IMR-90 (cell line): Measurements from ENCODE around the gene TGFB2. TPM values are rescaled to one million over a fixed set of nuclear protein-coding genes. Genes with fewer than 3 reads are reported as not detected.

Experiments
- ATAC-seq: fragments of 200-7000 bp; cut with Tn5 transposase; 2 replicates; pipeline ENCODE4 v1.9.1; 2020; ENCODE audit warnings: low read depth, mild to moderate bottlenecking, moderate library complexity
- BruUV-seq: library from RNA; stranded (reverse); fragments of 400-500 nt; replicated peaks from 2 replicates; lab custom pipeline; 2021; lab: Mats Ljungman, UMichigan
- CTCF ChIA-PET: fragments of 300-600 bp; formaldehyde crosslinking; extraction: SDS; loops from one replicate; lab custom pipeline; 2021; ENCODE audit warnings: antibody characterized with exemption; lab: Yijun Ruan, JAX
- POLR2A ChIA-PET: fragments of 300-600 bp; sonication (Branson Sonifier 250); formaldehyde crosslinking; loops from one replicate; lab custom pipeline; 2022; ENCODE audit warnings: antibody characterized with exemption; ENCODE audit not compliant: unreplicated experiment; lab: Charles Lee
- DNase-seq: peaks from one replicate; pipeline ENCODE4 v3.0.0; 2013
- H2AFZ ChIP-seq: replicated peaks from 2 replicates; pipeline ENCODE3; 2013; ENCODE audit warnings: low read length, mild to moderate bottlenecking; ENCODE audit not compliant: poor library complexity
- H2AK5ac ChIP-seq: 2 replicates; pipeline ENCODE4 v1.6.1; 2013; ENCODE audit warnings: low read depth, low read length, inconsistent platforms
- H2AK9ac ChIP-seq: replicated peaks from 2 replicates; pipeline ENCODE3; 2013; ENCODE audit warnings: mild to moderate bottlenecking, low read depth, low read length, moderate library complexity; ENCODE audit not compliant: poor library complexity
- H2BK120ac ChIP-seq: 2 replicates; pipeline ENCODE4 v1.6.1; 2013; ENCODE audit warnings: low read depth, low read length, inconsistent platforms
- H2BK15ac ChIP-seq: 3 replicates; pipeline ENCODE4 v1.6.1; 2013; ENCODE audit warnings: low read depth, low read length, inconsistent platforms
- H2BK20ac ChIP-seq: 2 replicates; pipeline ENCODE4 v1.6.1; 2013; ENCODE audit warnings: low read depth, mild to moderate bottlenecking, inconsistent platforms, low read length, moderate library complexity
- H2BK5ac ChIP-seq: 2 replicates; pipeline ENCODE4 v1.6.1; 2013; ENCODE audit warnings: mild to moderate bottlenecking, low read depth, low read length, inconsistent platforms; ENCODE audit not compliant: poor library complexity, severe bottlenecking
- H3K14ac ChIP-seq: replicated peaks from 2 replicates; pipeline ENCODE4 v1.6.1; 2013; ENCODE audit warnings: low read depth, low read length, inconsistent platforms
- H3K18ac ChIP-seq: 2 replicates; pipeline ENCODE4 v1.6.1; 2013; ENCODE audit warnings: low read depth, low read length, control low read depth
- H3K23ac ChIP-seq: 2 replicates; pipeline ENCODE4 v1.6.1; 2013; ENCODE audit warnings: low read depth, low read length, inconsistent platforms
- H3K27ac ChIP-seq: 2 replicates; pipeline ENCODE4 v1.5.1; 2013; ENCODE audit warnings: mild to moderate bottlenecking, control low read depth, low read length; ENCODE audit not compliant: insufficient read depth
- H3K27me3 ChIP-seq: 2 replicates; pipeline ENCODE4 v1.6.1; 2013; ENCODE audit warnings: low read length; ENCODE audit not compliant: control insufficient read depth, insufficient read depth
- H3K36me3 ChIP-seq: 2 replicates; pipeline ENCODE4 v1.6.1; 2013; ENCODE audit warnings: low read length, mixed read lengths; ENCODE audit not compliant: control insufficient read depth, insufficient read depth
- H3K4ac ChIP-seq: 2 replicates; pipeline ENCODE4 v1.6.1; 2013; ENCODE audit warnings: low read depth, low read length, inconsistent platforms
- H3K4me1 ChIP-seq: 2 replicates; pipeline ENCODE4 v1.6.1; 2013; ENCODE audit warnings: low read length, mixed read lengths; ENCODE audit not compliant: control insufficient read depth, insufficient read depth
- H3K4me2 ChIP-seq: 2 replicates; pipeline ENCODE4 v1.6.1; 2013; ENCODE audit warnings: low read depth, mild to moderate bottlenecking, control low read depth, low read length, moderate library complexity
- H3K4me3 ChIP-seq: 2 replicates; pipeline ENCODE4 v1.5.1; 2013; ENCODE audit warnings: low read depth, mild to moderate bottlenecking, control low read depth, low read length, moderate library complexity; ENCODE audit not compliant: insufficient read depth
- H3K56ac ChIP-seq: 2 replicates; pipeline ENCODE4 v1.6.1; 2013; ENCODE audit warnings: low read length, inconsistent platforms; ENCODE audit not compliant: insufficient read depth; ENCODE audit errors: extremely low read depth
- H3K79me1 ChIP-seq, 2 experiments: 2 replicates each; pipeline ENCODE4 v1.6.1; 2013; ENCODE audit warnings: low read length in 2 of 2, inconsistent platforms in 1 of 2, low read depth in 1 of 2
- H3K9ac ChIP-seq: 2 replicates; pipeline ENCODE4 v1.6.1; 2013; ENCODE audit warnings: low read depth, low read length, control low read depth
- H3K9me1 ChIP-seq: 2 replicates; pipeline ENCODE4 v1.6.1; 2013; ENCODE audit warnings: low read length, inconsistent platforms; ENCODE audit not compliant: insufficient read depth
- H3K9me3 ChIP-seq: 2 replicates; pipeline ENCODE4 v1.6.1; 2013; ENCODE audit warnings: low read length; ENCODE audit not compliant: control insufficient read depth, insufficient read depth
- H4K20me1 ChIP-seq: 2 replicates; pipeline ENCODE4 v1.6.1; 2013; ENCODE audit warnings: low read length, inconsistent platforms; ENCODE audit not compliant: insufficient read depth
- H4K5ac ChIP-seq: 2 replicates; pipeline ENCODE4 v1.6.1; 2013; ENCODE audit warnings: mild to moderate bottlenecking, low read depth, low read length, control low read depth
- H4K8ac ChIP-seq, 2 experiments: 2 replicates each; pipeline ENCODE4 v1.6.1; 2013; ENCODE audit warnings: low read depth in 2 of 2, low read length in 2 of 2, control low read depth in 1 of 2, inconsistent platforms in 1 of 2
- H4K91ac ChIP-seq: 2 replicates; pipeline ENCODE4 v1.6.1; 2013; ENCODE audit warnings: low read depth, low read length, inconsistent platforms; ENCODE audit not compliant: insufficient read depth
- BHLHE40 ChIP-seq: fragments of 150-350 bp; IDR thresholded peaks from 2 replicates; pipeline ENCODE4 v1.6.1; 2016; ENCODE audit warnings: mild to moderate bottlenecking, low read depth, low read length
- FOS ChIP-seq: fragments of 150-350 bp; IDR thresholded peaks from 2 replicates; pipeline ENCODE4 v1.6.1; 2016; ENCODE audit warnings: low read depth, low read length
- MAZ ChIP-seq: IDR thresholded peaks from 2 replicates; pipeline ENCODE4 v1.6.1; 2012; ENCODE audit warnings: low read depth, mild to moderate bottlenecking, low read length, improper control_type of control experiment, moderate library complexity, borderline replicate concordance
- RAD21 ChIP-seq: IDR thresholded peaks from 2 replicates; pipeline ENCODE4 v1.6.1; 2012; ENCODE audit warnings: low read length, improper control_type of control experiment
- WGBS, 2 experiments: methylation state at CpG; one replicate each; pipeline versions ENCODE4 v1.1.5 to v1.1.7; 2013; ENCODE audit warnings: missing lambda C conversion rate in 2 of 2; ENCODE audit not compliant: insufficient read length in 1 of 2; ENCODE audit errors: extremely low coverage in 2 of 2; 5-methylcytosine and 5-hydroxymethylcytosine counted together
- dilution Hi-C: fragments of 300-500 bp; cut with HindIII; formaldehyde crosslinking; loops from one replicate; pipeline ENCODE4 v1.14.3; 2018; ENCODE audit warnings: low sequenced_read_pairs; ENCODE audit not compliant: unreplicated experiment
- in situ Hi-C: fragments of 300-500 bp; cut with MboI; formaldehyde crosslinking; loops from 3 replicates; pipeline ENCODE4 v1.14.3; 2019; ENCODE audit warnings: low sequenced_read_pairs, inconsistent platforms, mixed read lengths
- intact Hi-C: fragments of 100-400 bp; cut with micrococcal nuclease; formaldehyde crosslinking; loops from 2 replicates; pipeline ENCODE4 v1.10.0; 2022
- polyA plus RNA-seq, 3 experiments: library from polyadenylated mRNA; depleted of rRNA; stranded (reverse); fragments of >200 nt; gene quantifications; 2 replicates each; pipeline ENCODE4 v1.2.3, GENCODE V29; 2012; ENCODE audit warnings: low replicate concordance in 1 of 3
- total RNA-seq: library from RNA; depleted of rRNA; stranded (reverse); fragments of >200 nt; gene quantifications from 2 replicates; pipeline ENCODE4 v1.2.3, GENCODE V29; 2012
- TF ChIP-seq, protein P1 (sequence below): conservative IDR thresholded peaks from 2 replicates; pipeline ENCODE4 v1.5.1; 2012; ENCODE audit warnings: mild to moderate bottlenecking, low read depth, low read length, improper control_type of control experiment
- TF ChIP-seq, protein P2 (sequence below): fragments of 150-350 bp; IDR thresholded peaks from 2 replicates; pipeline ENCODE4 v1.6.1; 2017; ENCODE audit warnings: mild to moderate bottlenecking, antibody characterized with exemption, low read length, low read depth

TGFB2 gene
- total and polyA plus RNA-seq, 2 of the 4 experiments (the other 2 are of a cell fraction): 3.7 to 3.8 TPM

DNA sequence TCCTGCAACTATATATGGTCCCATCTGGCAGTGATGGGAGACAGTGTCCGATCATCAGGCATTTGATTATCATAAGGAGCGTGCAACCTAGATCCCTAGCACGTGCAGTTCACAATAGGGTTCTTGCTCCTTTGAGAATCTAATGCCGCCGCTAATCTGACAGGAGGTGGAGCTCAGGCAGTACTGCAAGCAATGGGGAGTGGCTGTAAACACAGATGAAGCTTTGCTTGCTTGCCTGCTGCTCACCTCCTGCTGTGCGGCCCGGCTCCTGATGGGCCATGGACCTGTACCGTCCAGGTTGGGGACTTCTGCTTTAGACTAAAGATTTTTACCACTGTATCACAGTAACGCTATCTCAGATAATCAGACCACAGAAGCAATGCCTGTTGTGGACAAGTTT is 63.8 kb downstream of the TGFB2 start:
- H3K27me3 ChIP-seq: no peaks in the 10 kb centered on the region
- H2AK5ac ChIP-seq: no peak overlapping the region
- no peak overlapping the region for H4K91ac ChIP-seq
- ATAC-seq (no peak), DNase-seq (no peak)
- in situ Hi-C loops (no loop called here), dilution Hi-C loops (no loop called here), intact Hi-C loops (no loop called here)
- peaks cover 1% of the 10 kb centered on the region; the same call in 1 of the 2 replicates for H3K4me1 ChIP-seq
- peaks cover 6% of the 10 kb centered on the region for H3K36me3 ChIP-seq
- H3K9me1 ChIP-seq: no peaks in the 10 kb centered on the region
- H3K4me2 ChIP-seq: no peak overlapping the region
- H3K14ac ChIP-seq: no peak overlapping the region
- no peak overlapping the region for H3K4ac ChIP-seq
- no peaks in the 10 kb centered on the region for H3K9me3 ChIP-seq
- no peak overlapping the region for H2BK15ac ChIP-seq
- ChIA-PET CTCF (no interaction called here), POLR2A (no interaction called here)
- no peak overlapping the region for H3K4me3 ChIP-seq
- no TSS peak for BruUV-seq
- H3K23ac ChIP-seq: no peak overlapping the region
- TF ChIP-seq, protein P1, sequence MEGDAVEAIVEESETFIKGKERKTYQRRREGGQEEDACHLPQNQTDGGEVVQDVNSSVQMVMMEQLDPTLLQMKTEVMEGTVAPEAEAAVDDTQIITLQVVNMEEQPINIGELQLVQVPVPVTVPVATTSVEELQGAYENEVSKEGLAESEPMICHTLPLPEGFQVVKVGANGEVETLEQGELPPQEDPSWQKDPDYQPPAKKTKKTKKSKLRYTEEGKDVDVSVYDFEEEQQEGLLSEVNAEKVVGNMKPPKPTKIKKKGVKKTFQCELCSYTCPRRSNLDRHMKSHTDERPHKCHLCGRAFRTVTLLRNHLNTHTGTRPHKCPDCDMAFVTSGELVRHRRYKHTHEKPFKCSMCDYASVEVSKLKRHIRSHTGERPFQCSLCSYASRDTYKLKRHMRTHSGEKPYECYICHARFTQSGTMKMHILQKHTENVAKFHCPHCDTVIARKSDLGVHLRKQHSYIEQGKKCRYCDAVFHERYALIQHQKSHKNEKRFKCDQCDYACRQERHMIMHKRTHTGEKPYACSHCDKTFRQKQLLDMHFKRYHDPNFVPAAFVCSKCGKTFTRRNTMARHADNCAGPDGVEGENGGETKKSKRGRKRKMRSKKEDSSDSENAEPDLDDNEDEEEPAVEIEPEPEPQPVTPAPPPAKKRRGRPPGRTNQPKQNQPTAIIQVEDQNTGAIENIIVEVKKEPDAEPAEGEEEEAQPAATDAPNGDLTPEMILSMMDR: no peak
- TF ChIP-seq BHLHE40 (no peak), MAZ (no peak), RAD21 (no peak), FOS (no peak)
- TF ChIP-seq, protein P2, sequence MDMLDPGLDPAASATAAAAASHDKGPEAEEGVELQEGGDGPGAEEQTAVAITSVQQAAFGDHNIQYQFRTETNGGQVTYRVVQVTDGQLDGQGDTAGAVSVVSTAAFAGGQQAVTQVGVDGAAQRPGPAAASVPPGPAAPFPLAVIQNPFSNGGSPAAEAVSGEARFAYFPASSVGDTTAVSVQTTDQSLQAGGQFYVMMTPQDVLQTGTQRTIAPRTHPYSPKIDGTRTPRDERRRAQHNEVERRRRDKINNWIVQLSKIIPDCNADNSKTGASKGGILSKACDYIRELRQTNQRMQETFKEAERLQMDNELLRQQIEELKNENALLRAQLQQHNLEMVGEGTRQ: no peak
- H3K27ac ChIP-seq: no peak overlapping the region
- WGBS, 2 experiments: 87% methylated on average over 3 of the region's 9 CpGs; no CpG with 5 or more reads in 1 of the 2 experiments
- H4K8ac ChIP-seq: no peak overlapping the region
- no peak overlapping the region for H2AK9ac ChIP-seq
- no peaks in the 10 kb centered on the region for H4K20me1 ChIP-seq
- H3K18ac ChIP-seq: no peak overlapping the region
- no peak overlapping the region for H4K5ac ChIP-seq
- H2BK120ac ChIP-seq: no peak overlapping the region
- H2BK20ac ChIP-seq: no peak overlapping the region
- no peak overlapping the region for H3K9ac ChIP-seq
- H2AFZ ChIP-seq: no peak overlapping the region
- no peak overlapping the region for H3K56ac ChIP-seq
- no peaks in the 10 kb centered on the region for H3K79me1 ChIP-seq
- no peak overlapping the region for H2BK5ac ChIP-seq
